Endothelial cell of umbilical vein (primary cell): ENCODE data around the gene PPP4R4.

ENCODE experiments used
- EZH2 ChIP-seq: IDR thresholded peaks from 2 replicates; pipeline ENCODE4 v1.6.1; 2012; ENCODE audit warnings: borderline replicate concordance, low read depth, mild to moderate bottlenecking, moderate library complexity, low read length, inconsistent platforms; ENCODE audit not compliant: severe bottlenecking
- GATA2 ChIP-seq: IDR thresholded peaks from 2 replicates; pipeline ENCODE4 v1.7.0; 2011; ENCODE audit warnings: low read depth, mild to moderate bottlenecking, moderate library complexity, mixed read lengths, low read length; ENCODE audit not compliant: insufficient read length, insufficient read depth
- POLR2A ChIP-seq: IDR thresholded peaks from 2 replicates; pipeline ENCODE4 v1.6.1; 2012; ENCODE audit warnings: low read depth, mild to moderate bottlenecking, control low read depth, low read length
- POLR2AphosphoS5 ChIP-seq: IDR thresholded peaks from 2 replicates; pipeline ENCODE4 v1.6.1; 2012; ENCODE audit warnings: low read depth, mild to moderate bottlenecking, control low read depth, low read length, moderate library complexity; ENCODE audit not compliant: insufficient read depth
- TF ChIP-seq, protein P1 (sequence below), 2 donors: IDR thresholded peaks; 1 replicate in 1 of 2; 2 replicates in 1 of 2; pipeline ENCODE4 v1.5.1; 2011; ENCODE audit warnings: low read length in 2 of 2, mild to moderate bottlenecking in 2 of 2, moderate library complexity in 2 of 2, control low read depth in 1 of 2, inconsistent platforms in 1 of 2, low read depth in 1 of 2; ENCODE audit not compliant: insufficient read depth in 1 of 2; ENCODE audit errors: extremely low read depth in 1 of 2
- TF ChIP-seq, protein P2 (sequence below): IDR thresholded peaks from 2 replicates; pipeline ENCODE4 v1.6.1; 2011; ENCODE audit not compliant: insufficient read depth, insufficient read length

DNA sequence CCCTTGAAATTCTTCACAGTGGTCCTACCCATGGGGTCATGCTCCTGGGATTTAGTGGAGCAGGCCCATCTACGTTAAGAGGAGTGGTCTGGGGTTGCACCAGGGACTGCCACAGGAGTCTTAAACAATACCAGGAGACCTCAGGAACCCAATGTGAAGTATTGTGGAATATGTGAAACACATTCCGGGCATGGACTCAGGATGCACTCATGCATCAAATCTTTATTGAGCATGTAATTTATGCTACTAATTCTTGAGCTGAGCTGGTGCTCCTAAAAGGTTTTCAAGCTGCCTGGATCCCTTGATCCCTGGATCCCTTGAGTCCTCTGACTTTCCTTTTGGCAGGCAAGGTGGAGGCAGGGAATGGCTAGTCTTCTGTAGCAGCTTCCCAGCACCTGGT lies 110.1 kb downstream of the PPP4R4 start:
- TF ChIP-seq EZH2, result no peak
- TF ChIP-seq, protein P1, sequence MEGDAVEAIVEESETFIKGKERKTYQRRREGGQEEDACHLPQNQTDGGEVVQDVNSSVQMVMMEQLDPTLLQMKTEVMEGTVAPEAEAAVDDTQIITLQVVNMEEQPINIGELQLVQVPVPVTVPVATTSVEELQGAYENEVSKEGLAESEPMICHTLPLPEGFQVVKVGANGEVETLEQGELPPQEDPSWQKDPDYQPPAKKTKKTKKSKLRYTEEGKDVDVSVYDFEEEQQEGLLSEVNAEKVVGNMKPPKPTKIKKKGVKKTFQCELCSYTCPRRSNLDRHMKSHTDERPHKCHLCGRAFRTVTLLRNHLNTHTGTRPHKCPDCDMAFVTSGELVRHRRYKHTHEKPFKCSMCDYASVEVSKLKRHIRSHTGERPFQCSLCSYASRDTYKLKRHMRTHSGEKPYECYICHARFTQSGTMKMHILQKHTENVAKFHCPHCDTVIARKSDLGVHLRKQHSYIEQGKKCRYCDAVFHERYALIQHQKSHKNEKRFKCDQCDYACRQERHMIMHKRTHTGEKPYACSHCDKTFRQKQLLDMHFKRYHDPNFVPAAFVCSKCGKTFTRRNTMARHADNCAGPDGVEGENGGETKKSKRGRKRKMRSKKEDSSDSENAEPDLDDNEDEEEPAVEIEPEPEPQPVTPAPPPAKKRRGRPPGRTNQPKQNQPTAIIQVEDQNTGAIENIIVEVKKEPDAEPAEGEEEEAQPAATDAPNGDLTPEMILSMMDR (IDR thresholded peaks at IDR 0.05; ENCODE audit: extremely low read depth in 1 of 2, insufficient read depth in 1 of 2, low read depth in 1 of 2, low read length in 2 of 2), result no peak
- TF ChIP-seq POLR2A, result no peak
- no peak for TF ChIP-seq POLR2AphosphoS5
- TF ChIP-seq, protein P2, sequence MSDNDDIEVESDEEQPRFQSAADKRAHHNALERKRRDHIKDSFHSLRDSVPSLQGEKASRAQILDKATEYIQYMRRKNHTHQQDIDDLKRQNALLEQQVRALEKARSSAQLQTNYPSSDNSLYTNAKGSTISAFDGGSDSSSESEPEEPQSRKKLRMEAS, result no peak
- no peak for TF ChIP-seq GATA2
